ENCODE data around the gene MAT2B.

Gene MAT2B

GRCh38 chr5:163551156-163551555 is 45.7 kb downstream of the MAT2B start:
- DNase-seq (ENCODE audit: low spot score): no peak

GRCh38 chr5:163552536-163552935 is 47.1 kb downstream of the MAT2B start:
- DNase-seq (ENCODE audit: low spot score): no peak

- no peak for DNase-seq (ENCODE audit: low spot score)
These were observed 55.9 kb downstream of the MAT2B start for GRCh38 chr5:163561339-163561738.

- no peak for DNase-seq (ENCODE audit: low spot score)
These were observed 56.7 kb downstream of the MAT2B start for GRCh38 chr5:163562071-163562470.

- no peak for DNase-seq (ENCODE audit: low spot score)
These were observed 57.7 kb downstream of the MAT2B start for GRCh38 chr5:163563112-163563511.

- no peak for DNase-seq (ENCODE audit: low spot score)
These were observed 58.5 kb downstream of the MAT2B start for GRCh38 chr5:163563880-163564279.

GRCh38 chr5:163564321-163564938 is 59.0 kb downstream of the MAT2B start:
- peak; percentile 58 for DNase-seq (ENCODE audit: low spot score)

- DNase-seq (ENCODE audit: low spot score): no peak
These were observed 60.1 kb downstream of the MAT2B start for GRCh38 chr5:163565492-163565891.

GRCh38 chr5:163565931-163566608 is 60.7 kb downstream of the MAT2B start:
- DNase-seq (ENCODE audit: low spot score): no peak

GRCh38 chr5:163566678-163567077 is 61.3 kb downstream of the MAT2B start:
- DNase-seq (ENCODE audit: low spot score): no peak

- DNase-seq (ENCODE audit: low spot score): no peak
These were observed 62.4 kb downstream of the MAT2B start for GRCh38 chr5:163567811-163568210.
